Right kidney (tissue), 1 donor: ENCODE results near the gene SCN5A.
A peak's percentile ranks its signal among the peaks of the same experiment; 100 is the strongest.

Source experiments
- DNase-seq: peaks from one replicate; pipeline ENCODE4 v3.0.0-alpha.2; 2016

SCN5A gene

DNA sequence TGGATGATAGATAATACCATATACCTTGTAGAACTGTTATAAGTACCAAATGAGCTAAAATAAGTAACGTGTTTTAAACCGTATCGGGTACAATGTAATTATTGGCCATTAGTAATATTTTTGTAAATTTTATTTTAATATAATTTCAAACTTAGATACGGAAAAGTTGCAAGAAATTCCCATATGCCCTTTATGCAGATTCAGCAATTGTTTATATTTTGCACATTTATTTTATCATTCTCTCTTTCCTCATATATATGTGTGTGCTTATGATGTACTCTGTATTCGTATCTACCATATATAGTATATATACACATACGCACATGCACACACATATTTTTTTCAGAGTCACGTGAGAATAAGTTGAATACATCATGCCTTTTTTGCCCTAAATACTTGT is 114.9 kb downstream of the SCN5A start:
- DNase-seq, result no peak

DNA sequence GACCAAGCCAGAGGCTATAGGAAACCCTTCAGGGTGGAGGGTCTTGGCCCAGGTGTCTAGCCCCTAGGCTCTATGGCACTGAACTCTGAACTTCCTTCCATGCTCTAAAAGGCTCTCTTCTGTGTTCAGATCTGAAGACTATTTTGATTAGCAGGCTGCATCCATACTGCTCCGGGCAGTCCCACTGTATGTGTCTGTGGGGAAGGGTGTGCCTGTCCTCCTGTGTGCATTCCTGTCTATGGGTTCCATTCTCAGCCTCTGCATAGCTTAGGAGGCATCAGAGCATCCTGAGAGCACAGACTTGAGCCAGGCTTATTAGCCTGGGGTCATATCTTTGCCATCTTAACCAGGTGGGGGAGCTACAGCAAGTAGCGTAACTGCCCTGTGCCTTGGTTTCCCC is 115.3 kb downstream of the SCN5A start:
- DNase-seq, result no peak

DNA sequence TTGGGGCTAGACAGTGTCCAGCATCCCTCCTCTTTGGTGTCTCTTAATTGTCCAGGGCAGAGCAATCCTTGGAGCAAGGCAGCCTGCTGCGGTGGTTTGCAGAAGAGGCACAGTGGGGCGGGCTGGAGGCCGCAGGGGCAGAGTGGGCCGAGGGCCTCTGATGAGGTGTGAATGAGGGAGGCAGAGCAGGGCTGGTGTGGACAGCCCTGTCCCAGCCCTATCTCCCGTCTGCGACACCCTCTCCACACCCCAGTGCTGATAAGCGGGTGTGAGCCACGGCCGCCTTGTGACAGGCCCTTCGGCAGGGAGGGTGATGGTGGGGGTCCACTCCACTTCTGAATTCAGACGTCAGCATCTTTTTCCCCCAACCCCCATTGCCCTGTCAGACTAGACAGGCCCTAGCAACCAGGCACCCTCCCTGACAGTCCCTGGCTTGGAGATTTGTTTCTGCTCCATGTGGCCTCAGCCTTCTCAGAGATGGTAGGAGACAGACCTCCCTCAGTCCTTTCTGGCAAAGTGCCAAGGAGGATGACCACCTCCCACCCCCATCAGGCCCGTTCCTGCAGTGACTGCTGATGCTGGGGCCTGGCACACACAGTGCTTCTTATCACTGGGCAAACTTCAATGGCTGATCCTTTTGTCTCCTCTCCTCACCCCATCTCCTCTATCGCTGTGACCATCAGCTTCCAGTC is 116.1 kb downstream of the SCN5A start:
- DNase-seq, result no peak

DNA sequence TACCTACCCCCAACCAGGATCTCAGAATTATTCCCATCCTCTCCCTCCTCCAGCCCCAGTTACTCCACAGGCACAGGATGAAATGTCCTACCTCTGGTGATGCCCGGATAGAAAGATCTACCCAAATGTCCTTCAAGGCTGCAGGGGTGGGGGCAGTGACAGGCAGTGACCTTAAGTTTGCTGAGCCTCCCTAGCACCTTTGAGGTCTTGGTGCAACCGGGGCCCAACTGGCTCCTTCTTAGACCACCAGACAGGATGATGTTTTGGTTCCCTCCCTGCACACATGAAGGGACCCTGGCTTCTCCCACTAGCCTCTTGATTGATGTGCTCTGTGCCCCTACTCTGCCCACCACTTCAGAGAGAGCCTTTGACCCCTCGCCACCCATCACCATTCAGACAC is 117.0 kb downstream of the SCN5A start:
- DNase-seq, result no peak

DNA sequence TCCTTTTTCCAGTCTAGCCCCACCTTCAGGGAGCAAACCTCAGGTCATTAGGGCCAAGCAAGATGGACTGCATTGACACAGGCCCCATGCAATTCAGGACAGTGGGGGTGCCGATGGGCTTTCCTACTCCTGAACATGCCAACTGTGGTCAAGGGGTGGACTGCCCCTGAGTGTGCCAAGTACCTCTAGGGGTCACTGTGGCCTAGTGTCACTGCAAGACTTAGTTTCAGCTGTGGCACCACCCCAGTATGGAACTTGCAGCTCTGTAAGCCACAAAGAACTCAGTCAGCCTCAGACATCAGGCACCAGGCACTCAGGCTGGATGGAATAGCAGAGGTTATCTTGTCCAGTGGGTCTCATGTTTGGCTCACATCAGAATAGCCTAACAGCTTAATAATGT is 121.0 kb downstream of the SCN5A start:
- DNase-seq, result no peak

DNA sequence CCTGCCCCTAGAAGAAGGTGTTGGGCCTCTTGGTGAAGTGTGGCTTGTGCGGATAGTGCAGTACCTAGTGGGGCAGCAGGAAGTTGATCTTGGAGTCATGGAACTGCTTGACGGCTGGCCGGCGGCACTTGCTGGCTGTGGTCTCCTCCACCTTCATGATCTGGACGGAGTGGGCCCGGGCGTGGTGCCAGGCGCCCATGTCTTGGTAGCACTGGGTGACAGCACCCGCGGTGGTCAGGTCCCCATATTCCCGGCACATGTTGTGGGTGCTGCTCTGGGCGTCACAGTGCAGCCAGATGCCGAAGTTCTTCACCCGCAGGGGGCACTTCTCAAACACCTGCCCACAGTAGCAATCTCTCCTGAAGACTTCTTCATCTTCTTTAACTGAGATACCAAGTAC is 122.7 kb downstream of the SCN5A start:
- DNase-seq, result no peak

DNA sequence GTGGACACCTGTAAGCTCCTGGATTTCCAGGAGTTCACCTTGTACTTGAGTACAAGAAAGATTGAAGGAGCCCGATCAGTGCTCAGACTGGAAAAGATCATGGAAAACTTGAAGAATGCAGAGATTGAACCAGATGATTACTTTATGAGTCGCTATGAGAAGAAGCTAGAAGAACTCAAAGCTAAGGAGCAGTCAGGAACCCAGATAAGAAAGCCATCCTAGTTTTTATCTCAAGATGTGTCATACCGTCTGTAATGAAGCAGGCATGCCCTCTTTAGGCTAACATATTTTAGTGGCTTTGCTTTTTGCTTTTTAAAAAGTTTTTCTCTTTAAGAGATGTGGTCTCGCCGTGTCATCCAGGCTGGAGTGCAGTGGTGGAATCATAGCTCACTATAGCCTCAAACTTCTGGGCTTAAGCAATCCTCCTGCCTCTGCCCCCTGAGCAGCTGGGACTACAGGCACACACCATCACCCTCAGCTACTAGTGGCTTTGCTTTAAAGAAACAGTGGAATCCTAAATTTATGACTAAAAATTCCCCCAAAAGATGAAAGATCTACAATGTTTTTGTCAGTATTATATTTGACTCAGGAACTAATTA is 125.2 kb downstream of the SCN5A start:
- no peak for DNase-seq

DNA sequence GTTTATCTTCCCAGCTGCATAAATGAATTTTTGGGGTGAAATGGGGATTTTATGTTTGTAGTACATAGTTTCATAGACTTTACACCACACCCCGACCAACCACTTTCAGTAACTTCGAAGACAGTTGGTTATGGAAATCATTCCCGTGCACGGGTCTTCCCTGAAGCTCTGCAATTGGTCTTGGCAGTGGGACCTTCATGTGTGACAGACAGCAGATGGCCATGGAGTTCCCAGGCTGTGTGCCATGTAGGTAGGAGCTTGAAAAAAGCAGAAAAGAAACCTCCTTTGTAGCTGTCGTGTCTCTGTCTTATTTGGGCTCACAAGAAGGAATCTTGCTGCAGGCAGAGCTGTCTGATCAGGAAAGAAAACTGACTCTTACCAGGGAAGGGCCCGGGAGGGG is 127.5 kb downstream of the SCN5A start:
- no peak for DNase-seq

DNA sequence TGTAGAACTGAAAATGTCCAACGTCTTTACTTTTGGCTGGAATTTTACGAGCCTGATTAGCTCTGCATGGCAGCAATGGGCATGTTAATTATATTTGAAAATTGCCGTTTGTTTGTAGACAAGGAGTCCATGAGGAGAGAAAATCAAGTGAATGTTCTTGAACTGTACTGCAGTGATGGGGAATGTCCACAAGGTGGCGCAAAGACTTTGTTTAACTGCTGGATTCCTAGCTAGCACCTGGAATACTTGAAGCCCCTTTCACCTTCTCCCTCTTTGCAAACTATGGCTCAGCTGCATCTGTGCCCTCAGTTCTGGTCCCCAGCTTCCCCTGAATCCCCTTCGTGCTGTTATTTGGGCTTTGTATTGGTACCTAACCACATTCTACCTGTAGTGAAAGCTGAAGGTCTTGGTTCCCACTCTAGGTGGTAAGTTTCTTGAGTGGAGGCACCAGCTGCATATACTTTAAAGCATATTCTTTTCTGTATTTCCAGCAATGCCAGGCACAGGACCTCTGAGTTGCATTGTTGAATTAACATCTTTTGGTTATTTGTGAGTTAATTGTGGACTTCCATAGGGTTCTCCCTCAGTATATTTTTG is 128.0 kb downstream of the SCN5A start:
- peak; percentile 41 for DNase-seq

DNA sequence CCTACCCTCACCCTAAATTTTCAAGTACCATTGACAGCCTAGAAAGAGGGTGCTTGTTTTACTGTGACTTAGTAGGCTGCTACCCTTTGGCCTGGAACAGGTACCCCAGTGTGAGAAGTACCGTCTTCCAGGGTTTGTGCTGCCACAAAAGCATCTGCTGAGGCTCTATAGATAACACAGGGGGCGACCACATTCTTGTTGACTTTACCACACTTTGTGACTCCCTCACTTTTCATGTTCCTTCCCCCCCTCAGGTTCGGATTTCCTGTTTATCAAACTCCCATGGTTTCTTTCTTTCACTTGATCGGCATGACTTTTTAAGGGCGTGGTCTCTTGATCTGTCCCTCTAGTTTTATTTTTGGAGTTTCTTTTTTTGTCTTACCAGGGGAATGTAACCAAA is 129.8 kb downstream of the SCN5A start:
- no peak for DNase-seq

DNA sequence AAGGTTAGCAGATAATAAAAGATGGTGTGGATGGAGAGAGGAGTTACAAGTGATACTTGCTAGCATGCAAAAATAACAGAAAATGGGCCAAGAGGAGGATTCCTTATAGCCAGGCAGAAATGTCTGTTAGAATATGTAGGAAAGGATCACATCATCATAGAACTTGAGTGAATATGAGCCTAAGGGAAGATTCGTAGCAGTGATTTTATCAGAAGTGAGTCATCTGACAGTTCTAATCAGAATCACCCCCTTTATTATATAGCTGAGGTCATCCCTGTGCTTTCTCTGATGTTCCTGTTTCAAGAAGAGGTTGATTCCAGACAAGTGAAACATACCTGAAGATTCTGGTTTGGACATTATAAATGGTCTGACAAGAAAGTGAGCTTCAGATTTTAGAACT is 130.5 kb downstream of the SCN5A start:
- no peak for DNase-seq

DNA sequence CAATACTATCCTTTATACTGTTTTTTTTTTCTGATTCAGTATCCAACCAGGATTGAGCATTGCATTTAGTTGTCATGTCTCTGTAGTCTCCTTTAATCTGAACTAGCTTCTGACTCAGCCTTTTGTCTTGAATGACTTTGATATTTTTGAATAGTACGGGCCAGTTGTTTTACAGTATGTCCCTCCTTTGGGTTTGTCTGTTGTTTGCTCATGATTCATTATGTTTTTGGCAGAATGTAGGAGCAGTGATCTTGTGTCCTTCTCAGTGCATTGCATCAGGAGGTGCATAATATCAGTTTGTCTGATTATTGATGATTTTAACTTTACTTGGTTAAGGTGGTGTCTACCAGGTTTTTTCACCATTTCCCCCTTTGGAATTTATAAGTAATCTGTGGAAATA is 132.8 kb downstream of the SCN5A start:
- no peak for DNase-seq

DNA sequence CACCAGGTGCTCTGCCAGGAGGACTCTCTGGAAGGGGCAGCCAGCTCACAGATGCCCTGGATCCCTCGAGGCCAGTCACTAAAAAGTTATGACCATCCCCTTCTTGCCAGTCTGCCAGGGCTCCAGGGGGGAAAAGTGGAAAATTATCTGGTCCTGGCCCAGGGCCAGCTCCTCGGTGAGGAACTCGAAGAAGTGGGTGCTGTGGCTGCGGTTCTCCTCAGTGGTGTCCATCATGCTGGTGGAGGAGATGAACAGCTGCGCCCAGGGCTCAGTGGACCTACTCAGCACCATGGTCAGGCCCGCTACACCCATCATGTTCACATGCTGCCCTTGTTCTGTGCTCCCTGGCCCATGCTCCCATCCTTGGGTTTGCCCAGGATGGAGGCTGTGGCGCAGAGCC is 134.1 kb downstream of the SCN5A start:
- DNase-seq, result no peak

DNA sequence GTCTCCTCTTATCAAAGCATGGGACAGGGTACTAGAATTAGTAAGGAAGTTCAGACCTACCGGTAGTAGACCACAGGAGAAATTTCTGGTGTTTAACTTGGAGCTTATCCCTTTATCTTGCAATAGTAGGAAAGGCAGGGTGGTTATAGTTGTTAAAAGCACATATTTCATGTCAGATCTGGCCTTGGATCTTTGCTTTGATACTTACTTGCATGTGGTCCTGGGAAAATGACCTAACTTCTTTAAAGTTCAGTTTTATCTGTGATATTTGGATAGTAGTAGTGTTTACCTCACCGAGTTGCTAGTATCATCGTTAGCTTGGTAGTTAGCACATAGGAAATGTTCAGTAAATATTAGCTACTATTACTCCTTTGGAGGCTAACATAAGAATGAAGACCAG is 137.9 kb downstream of the SCN5A start:
- no peak for DNase-seq

DNA sequence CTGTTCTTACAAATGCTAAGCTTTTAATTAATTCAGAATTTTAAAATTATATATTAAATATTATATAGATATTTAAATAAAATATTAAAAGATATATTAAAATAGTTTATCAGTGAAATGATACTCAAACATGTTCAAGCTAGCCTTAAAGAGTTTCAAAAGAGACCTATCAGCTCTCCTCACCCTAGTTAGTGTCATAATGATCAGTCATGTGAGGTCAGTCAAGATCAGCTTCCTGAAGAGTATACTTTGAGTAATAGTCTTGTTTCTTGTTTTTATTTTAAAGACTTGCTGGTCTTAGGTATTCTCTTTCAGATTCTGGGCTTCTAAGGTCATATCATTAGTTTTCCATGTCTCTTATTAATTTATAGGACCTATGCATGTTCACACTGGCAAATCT is 138.9 kb downstream of the SCN5A start:
- no peak for DNase-seq

DNA sequence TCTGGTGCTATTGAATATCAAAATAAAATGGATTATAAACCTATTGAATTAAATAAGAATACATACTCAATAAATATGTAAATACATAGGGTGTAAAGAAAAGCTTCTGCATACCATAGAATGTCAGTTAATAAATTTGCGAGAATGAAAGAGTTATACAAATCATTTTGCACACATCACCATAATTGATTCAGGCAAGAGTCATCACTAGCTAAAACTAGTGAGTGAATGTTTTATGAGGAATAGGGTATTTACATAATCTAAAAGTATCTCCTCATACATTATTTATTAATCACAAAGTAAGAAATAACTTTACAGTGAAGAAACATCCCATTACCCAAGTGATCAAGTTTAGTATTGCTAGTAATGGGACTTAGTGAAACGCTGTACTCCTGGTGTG is 139.8 kb downstream of the SCN5A start:
- DNase-seq, result no peak

DNA sequence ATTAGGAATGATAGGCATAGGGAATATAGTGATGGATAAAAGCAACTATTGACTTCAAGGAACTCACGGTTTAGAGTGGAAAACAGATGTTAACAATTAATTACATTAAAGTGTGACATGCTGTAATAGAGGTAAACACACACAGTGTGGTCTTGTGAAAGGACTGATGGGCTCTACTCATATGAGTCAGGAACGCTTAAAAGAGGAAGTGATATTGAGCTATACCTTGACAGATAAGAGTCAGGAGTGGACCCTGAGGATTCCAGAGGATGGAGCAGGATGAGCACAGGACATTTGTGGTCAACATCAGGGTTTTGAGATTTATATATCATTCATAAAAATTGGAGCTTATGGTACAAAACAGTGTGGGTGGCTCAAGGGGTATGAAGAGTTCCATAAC is 142.4 kb downstream of the SCN5A start:
- no peak for DNase-seq

DNA sequence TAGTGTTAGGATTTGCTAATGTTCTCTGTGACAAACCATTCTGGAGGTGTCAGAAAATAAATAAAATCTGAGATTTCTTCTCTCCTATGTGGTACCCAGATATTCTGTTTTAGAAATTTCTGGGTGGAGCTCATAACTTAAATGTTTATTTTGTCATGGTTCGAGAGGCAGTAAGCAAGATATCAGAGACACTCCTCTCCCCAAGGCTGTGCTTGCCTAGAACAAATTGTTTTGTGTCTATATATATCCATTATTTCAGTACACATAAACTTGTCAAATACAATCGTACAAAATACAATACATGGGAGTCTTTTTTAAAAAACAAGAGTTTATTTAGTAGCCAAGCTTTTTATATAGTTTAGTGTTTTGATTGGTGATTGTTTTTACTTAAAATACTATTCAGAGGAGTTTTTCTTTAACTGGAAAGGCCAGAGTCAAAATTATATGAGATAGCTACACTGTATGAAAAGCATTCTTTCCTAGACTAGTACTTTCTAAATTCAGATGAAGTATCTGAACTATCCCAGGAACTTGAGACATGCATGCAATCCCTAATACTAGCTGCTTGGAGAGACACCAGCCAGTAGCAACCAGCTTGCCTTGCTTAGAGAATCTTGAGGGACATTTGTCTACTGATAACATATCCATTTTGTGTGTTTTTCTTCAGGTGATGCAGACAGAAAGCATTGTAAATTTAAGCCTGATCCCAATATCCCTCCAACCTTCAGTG is 148.6 kb downstream of the SCN5A start:
- DNase-seq, result no peak
